ENCODE results near the gene AP1B1.

Gene AP1B1

DNA sequence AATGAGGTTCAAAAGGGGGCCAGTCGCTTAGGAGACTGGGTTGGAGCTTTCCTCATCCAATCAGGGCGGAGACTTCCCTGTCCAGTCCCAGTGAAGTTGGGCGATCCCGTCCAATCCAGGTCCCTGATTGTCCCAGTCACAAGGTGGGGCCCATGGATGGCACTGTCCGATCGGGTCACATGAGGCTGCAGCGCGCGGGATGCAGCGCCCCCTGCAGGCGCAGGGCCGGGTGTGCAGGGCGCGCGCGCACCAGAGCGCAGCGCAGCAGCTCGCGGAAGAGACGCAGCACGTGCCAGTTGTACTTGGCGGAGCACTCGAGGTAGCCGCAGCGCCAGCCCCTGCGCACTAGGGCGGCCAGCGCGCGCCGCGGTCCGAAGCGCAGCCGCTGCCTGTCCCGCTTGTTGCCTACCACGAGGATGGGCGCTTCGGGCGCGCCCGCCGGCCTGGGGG lies 75.2 kb downstream of the AP1B1 start:
- no peak for DNase-seq (ENCODE audit: low spot score)

DNA sequence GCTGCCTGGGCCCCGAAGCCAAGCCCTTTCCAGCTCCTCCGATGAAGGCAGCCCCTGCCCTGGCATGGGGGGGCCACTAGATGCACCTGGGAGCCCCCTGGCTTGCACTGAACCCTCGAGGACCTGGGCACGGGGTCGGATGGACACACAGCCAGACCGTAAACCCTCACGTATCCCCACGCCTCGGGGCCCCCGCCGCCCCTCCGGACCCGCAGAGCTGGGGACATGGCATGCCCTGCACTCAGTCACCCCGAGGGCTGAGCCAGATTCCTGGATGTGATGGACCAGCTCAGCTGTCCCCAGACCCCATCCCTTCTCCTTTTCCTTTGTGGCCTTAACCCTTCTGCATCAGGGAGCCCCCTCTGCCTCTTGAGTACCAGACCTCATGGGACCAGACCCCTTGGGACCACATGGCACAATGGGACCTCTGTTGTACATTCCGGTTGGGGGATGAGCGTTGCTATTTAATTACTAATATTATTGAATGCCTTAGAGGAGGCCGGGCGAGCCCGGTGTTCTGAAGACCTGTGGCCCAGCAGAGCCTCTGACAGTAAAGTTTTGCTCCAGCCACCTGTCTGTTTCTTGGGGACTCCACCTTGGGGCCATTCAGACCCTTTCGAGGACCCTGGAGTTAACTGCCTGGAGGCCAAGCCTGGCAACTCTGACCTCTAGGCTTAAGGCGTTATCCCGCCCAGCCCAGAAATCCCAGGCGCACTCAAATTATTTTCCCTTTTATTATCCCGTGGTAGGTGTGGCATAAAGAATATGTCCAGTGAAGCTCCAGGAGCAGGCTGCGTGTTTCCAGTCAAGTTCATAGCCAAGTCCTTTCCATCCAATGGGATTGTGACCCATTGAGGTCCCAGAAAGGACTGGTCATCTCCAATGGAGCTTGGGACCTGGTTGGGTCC lies 75.9 kb downstream of the AP1B1 start:
- DNase-seq (ENCODE audit: low spot score) = no peak

DNA sequence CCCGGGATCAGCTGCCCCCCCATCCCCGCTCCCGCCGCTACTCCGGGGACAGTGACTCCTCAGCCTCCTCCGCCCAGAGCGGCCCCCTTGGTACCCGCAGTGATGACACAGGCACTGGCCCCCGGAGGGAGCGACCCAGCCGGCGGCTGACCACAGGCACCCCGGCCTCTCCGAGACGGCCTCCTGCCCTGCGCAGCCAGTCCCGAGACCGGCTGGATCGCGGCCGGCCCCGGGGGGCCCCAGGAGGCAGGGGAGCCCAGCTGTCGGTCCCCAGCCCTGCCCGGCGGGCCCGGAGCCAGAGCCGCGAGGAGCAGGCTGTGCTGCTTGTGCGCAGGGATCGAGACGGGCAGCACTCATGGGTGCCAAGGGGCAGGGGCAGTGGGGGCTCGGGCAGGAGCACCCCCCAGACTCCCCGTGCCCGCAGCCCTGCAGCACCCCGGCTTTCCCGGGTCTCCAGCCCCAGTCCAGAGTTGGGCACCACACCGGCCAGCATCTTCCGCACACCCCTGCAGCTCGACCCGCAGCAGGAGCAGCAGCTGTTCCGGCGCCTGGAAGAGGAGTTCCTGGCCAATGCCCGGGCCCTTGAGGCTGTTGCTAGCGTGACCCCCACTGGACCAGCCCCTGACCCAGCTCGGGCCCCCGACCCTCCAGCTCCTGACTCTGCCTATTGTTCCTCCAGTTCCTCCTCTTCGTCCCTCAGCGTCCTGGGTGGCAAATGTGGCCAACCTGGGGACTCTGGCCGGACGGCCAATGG lies 76.7 kb downstream of the AP1B1 start:
- DNase-seq (ENCODE audit: low spot score) = no peak

DNA sequence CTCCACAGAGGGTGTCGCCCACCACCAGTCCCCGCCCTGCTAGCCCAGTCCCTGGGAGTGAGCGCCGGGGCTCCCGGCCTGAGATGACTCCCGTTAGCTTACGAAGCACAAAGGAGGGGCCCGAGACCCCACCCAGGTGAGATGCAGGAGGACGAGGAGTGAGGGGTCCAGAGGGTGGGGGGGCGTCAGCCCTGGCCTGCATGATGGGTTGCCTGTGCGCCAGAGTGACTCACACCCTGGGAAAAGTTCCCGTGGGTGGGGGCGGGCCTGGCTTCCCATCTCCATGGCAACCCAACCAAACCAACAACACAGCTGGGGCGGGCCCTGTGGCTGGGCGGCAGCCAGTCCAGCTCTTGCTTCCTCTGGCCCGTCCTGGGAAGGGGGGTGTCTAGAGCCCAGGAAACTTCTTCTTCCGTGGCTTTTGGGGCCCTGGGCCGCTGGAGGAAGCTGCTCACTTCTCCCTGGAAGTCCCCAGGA lies 77.5 kb downstream of the AP1B1 start:
- peak; percentile 61 for DNase-seq (ENCODE audit: low spot score)

DNA sequence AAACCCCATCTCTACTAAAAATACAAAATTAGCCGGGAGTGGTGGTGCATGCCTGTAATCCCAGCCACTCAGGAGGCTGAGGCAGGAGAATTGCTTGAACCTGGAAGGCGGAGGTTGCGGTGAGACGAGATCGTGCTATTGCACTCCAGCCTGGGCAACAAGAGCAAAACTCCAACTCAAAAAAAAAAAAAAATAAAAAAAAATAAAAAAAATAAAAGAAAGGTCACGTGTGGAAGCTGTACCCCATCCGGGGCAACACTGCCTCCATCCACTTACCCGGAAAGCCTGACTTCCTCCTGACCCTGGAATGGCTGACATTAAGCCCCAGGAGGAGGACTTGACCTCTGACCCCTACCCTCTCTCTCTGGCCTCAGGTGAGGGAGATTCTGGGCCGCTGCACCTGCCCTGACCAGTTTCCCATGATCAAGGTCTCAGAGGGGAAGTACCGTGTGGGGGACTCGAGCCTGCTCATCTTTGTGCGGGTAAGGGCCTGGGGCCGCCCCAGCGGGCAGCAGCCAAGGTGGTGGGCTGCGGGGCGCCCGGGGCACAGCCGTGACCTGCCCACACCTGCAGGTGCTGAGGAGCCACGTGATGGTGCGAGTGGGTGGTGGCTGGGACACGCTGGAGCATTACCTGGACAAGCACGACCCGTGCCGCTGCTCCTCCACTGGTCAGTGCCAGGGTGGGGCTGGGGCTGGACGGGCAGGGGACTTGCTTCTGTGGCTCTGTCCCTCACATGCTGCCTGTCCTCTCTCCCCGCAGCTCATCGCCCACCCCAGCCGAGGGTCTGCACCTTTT lies 78.1 kb downstream of the AP1B1 start:
- no peak for DNase-seq (ENCODE audit: low spot score)

DNA sequence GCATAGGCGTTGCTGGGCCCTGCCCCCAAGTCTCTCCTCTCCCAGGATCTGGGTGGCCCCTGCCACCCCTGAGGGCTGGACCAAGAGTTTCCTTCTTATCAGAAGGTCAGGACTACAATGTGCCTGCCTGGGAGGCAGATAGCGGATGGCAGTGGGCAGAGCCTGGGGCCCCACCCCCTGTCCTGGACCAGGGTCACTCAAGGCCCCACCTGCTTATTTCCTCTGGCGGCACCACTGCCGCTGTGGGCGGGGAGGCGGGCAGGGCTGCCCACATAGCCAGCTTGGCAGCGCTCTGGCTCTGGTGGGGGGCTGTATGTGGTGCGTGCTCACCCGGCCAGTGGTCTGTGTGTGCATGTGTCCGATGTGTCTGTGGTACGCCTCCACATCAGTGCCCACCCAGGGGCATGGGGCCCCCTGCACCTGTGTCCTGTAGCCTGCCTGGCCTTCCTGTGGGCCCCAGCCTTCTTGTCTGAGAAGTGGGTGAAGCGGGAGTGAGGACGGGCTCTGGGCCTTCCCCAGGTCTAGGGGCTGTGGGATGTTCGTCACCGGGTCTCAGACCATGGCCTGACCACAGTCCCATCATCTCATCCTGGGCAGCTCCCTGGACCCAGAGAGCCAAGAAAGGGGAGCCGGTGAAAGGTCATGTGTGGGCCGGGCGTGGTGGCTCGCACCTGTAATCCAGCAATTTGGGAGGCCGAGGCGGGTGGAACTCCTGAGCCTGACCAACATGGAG lies 78.9 kb downstream of the AP1B1 start:
- DNase-seq (ENCODE audit: low spot score) = no peak

DNA sequence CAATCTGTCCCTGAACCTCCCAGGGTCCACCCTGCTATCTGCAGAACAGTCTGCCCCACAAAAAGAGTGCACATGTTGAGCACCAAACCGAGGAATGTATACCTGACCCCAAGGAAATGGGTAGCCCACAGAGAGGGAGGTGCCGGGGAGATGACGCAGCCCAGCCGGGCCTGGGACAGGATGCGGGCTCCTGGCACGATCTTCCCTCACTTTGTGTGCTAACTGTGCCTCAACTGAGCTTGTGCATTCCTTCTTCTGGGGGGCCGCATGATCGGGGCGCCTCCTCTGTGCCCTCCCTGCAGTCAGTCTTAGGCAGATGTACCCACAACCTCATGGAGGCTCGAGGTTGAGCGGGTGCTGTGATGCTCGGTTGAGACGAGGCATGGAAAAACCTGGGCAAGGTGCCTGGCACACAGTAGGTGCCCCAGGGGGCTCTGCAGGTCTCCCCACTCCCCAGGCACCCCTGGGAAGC lies 79.5 kb downstream of the AP1B1 start:
- no peak for DNase-seq (ENCODE audit: low spot score)

DNA sequence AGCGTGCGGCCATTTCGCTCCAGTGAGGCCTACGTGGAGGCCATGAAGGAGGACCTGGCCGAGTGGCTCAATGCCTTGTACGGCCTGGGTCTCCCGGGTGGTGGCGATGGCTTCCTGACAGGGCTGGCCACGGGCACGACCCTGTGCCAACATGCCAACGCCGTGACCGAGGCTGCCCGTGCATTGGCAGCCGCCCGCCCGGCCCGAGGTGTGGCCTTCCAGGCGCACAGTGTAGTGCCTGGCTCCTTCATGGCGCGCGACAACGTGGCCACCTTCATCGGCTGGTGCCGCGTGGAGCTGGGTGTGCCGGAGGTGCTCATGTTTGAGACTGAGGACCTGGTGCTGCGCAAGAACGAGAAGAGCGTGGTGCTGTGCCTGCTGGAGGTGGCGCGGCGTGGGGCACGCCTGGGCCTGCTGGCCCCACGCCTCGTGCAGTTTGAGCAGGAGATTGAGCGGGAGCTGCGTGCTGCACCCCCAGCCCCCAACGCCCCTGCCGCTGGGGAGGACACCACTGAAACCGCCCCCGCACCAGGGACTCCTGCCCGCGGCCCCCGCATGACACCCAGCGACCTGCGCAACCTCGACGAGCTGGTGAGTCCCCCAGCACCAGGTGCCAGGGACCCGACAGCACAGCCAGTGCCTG lies 80.1 kb downstream of the AP1B1 start:
- DNase-seq (ENCODE audit: low spot score) = no peak

DNA sequence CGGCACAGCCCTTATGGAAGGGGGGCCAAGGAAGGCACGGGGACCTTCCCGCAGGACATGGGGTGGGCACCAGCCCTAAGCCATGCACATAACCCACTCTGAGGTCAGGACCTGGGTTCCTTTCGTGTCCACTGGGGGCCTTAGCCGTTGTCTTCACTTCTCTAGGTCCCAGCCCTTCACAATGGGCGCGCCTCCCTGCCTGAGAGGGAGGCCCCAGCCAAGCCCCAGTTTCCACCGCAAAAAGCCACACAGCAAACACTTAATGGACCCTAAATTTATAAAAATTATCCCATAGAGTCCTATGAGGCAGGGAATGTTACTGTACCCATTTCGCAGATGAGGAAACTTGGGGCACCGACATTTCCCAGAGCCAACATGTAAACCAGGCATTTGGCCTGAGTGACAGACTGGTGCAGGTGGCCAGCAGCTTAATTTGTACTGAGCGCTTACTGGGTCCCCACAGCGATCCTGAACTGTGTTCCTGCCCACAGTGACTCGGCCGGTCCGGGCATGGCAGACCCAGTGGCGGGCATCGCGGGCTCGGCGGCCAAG lies 80.7 kb downstream of the AP1B1 start:
- no peak for DNase-seq (ENCODE audit: low spot score)

DNA sequence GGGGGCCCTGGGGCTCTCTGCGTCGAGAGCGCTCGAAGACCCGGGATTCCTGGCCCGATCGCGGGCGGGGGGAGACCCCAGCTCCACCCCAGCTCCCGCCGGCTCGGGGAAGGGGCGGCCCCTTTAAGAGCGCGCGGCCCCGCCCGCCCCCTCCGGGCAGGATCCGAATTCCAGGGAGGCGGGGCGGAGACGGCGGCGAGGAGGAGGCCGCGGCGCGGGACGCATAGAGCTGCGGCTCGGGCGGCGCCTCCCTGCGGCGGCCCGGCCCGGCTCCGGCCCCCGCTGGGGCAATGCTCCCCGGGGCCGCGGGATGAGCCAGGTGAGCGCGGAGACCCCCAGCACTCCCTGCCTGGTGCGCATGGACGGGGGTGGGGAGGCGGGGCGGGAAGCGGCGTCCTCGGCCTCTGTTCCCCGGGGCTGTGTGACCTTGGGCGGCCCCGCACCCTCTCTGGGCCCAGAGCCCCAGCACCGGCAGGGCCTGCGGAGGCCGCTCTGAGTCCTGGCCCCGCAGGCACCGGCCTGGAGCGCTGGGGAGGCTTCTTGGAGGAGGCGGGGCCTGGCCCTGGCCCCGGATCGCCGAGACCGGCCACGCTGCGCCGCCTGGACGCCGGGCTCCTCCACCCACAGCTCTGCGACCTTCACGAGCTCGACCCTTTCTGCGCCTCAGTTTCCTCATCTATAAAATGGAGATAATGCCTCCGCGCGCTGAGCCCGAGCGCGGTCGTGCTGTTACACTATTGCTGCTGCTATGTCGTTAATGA lies 81.4 kb downstream of the AP1B1 start:
- no peak for DNase-seq (ENCODE audit: low spot score)

DNA sequence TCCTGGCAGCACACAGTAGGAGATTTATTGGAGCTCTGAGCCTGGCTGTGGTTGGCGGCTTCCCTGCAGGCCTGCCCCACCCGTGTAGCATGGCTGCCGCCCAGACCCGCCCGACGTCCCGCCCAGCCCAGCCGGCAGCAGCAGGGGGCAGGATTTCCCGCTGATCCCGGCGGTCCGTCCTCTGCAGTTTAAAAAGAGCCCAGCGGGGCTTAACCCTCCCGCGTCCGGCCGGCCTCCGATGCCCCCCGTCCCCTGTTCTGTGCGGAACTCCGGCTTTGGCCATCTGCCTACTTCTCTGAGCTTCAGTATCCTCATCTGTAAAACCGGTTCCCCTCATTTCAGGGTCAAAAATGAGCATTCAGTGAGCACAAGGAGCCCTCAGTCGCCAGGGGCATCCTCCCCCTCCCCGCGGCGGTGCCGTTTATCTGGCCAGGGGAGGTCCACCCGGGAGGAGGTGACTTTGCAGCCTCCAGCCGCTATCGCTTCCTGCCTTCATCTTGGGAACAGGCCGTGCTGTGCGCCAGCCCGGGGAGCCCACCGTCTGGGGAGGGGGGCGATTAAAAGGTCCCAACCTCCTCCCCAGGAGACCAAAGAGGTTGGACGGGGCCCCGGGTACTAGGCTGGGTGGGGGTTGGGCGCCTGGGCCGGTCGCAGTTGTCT lies 82.1 kb downstream of the AP1B1 start, which contains the start of gene GAS2L1:
Gene GAS2L1, plus strand, starts transcription at position 476 of the 660 bp plus-strand sequence. CDS start 1,456 bp downstream, outside the sequence.
- no peak for DNase-seq (ENCODE audit: low spot score)

DNA sequence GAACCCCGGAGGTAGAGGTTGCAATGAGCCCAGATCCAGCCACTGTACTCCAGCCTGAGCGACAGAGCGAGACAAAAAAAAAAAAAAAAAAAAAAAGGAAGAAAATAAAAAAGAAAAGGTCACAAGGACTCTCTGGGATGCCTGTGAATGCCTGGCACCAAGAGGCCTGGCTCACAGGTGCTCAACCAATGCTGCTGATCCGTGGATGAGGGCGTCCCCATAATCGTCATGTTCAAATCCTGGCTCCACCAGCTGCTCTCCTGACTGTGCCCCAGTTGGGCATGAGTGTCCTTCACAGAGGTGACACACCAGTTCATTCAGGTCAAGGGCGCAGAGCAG lies 82.6 kb downstream of the AP1B1 start:
- no peak for DNase-seq (ENCODE audit: low spot score)

DNA sequence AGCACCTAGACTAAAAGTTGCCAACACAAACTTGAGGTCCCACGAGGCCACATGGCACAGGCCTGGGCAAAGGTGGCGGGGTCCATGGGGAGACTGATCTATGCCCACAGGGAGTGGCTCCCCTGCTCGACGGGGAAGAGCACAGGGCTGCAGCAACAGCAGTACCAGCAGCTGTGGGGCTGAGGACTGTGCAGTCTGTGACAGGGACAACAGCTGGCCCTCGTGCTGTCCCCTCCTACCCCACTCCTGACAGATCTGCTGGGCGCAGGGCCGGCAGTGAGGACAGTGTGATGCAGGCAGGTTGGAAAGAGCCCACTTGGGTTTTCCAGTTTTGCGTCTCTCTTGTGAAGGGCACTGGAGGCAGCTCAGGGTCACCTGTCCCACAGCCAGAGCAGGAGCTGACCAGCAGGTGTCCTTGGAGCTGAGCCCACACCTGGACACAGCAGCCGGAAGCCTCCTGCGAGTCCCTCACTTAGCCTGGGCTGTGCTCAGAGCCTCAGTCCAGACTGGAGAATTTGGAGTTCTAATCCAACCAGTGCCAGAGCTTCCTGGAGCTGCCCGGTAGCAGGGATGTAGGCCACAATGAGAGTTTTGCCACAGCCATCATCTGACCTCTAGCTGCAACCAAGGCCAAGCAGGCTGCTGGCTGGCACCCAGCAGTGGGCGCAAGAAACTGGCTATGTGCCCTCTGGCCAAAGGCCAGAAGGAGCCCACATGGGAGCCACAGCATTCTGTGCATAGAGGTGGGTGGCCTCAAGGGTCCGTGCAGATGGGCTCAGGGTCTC lies 85.5 kb downstream of the AP1B1 start:
- no peak for DNase-seq (ENCODE audit: low spot score)

DNA sequence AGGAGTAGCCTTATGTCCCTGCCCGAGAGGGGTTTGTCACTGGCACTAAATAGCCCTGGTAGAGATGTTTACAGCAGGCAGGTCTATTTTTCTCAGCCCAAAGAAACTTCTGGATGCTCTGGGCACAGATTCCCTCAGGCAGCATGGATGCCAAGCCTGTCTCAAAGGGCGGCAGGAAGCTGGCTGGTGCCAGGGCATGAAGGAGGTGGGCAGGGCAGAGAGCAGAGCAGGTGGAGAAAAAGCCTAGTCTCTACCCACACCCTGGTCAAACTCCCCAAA lies 86.0 kb downstream of the AP1B1 start:
- no peak for DNase-seq (ENCODE audit: low spot score)

DNA sequence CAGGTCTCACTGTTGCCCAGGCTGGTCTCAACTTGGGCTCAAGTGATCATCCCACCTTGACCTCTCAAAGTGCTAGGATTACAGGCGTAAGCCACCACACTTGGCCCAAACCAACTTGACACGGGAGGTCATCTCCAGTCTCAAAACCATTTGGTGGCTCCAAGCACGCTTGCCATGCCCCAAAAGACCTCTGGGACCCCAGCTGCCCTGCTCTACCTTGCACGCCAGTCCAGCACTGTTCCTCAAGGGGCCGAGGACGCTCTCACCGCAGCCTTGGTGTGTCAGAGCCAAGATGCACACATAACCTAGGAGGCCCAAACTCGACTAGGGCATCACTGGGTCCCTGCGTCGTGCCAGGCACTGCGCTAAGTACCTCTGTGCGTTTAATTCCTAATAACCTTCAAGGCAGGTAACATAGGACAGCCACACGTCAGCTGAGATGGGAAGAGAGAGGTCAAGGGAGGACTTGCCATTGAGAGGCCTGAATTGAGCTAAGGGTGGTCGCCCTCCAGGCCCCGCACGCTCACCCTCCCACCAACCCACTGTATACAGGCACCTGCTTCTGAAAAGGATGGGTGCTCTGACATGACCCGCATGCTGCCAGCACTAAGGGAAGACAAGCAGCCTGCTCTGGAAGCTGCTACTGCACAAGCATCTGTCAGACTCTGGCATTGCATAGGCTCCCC lies 86.5 kb downstream of the AP1B1 start:
- DNase-seq (ENCODE audit: low spot score) = no peak

DNA sequence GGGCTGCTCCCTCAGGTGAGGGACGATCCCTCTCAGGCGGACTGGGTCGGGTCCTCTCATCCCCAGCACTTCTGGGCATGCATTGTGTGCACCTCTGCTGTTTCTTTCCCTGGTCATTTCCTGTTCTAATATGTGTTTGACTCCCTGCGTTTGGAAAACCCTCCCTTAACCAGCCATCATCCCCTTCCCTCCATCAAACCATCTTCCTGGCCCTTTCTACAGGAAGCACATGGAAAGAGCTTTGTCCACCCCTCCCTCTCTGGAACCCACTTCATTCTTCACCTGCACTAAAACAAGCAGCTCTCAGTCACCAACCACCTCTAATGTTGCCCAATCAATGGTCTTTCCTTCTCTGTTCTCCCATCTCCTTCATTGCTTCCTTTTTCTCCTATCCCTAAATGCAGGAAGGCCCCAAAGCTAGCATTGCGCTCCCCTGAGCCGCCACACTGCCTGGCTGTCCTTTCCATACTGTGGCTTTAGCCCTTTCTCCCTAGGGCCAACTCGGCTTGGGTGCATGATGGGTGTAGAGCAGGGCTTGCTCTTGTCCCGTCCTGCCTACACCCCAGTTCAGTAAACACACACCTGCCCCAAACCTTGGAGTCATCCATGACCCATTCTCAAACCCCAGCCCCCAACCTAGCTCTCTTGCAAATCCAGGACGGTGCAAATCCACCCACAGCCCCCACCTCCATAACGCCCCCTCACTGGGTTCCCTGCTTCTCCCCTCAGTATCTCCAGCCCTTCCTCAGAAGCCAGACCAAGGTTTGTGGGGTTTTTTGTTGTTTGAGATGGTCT lies 87.4 kb downstream of the AP1B1 start:
- DNase-seq (ENCODE audit: low spot score) = no peak

DNA sequence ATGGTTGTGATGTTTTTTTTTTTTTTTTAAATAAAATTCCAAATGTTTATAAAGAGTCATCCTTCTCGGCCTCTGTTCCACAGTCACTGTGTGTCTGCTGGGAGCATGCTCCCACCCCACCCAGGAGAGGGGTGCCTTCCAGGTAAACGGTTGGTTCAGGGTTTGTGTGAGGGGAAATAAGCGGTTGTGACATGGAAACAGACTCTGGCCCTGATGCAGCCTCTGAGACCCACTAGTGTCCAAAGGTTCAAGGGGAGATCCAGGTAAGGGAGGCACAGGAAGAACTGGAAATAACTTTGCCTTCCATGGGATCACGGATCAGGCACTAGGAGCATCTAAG lies 87.9 kb downstream of the AP1B1 start:
- no peak for DNase-seq (ENCODE audit: low spot score)
